Calu3 (cell line): Measurements from ENCODE around the gene MTR. TPM values are rescaled to one million over a fixed set of nuclear protein-coding genes. Genes with fewer than 3 reads are reported as not detected.

Experiments
- BruUV-seq: library from RNA; stranded (reverse); fragments of 400-500 nt; replicated peaks from 2 replicates; lab custom pipeline; 2021; lab: Mats Ljungman, UMichigan
- CTCF ChIA-PET: fragments of 300-600 bp; sonication (Branson Sonifier 250); formaldehyde crosslinking; loops from one replicate; lab custom pipeline; 2022; ENCODE audit warnings: antibody characterized with exemption; lab: Charles Lee
- DNase-seq: peaks from one replicate; pipeline ENCODE4 v3.0.0; 2022
- H3K27ac Mint-ChIP-seq: one replicate; pipeline ENCODE4 v1.8.0; 2022; ENCODE audit warnings: mixed read lengths; ENCODE audit not compliant: unreplicated experiment
- H3K27me3 Mint-ChIP-seq: one replicate; pipeline ENCODE4 v1.8.0; 2022; ENCODE audit warnings: mixed read lengths; ENCODE audit not compliant: unreplicated experiment
- H3K36me3 Mint-ChIP-seq: one replicate; pipeline ENCODE4 v1.8.0; 2022; ENCODE audit warnings: mild to moderate bottlenecking, moderate library complexity, mixed read lengths; ENCODE audit not compliant: insufficient read depth, unreplicated experiment
- H3K4me1 Mint-ChIP-seq: one replicate; pipeline ENCODE4 v1.8.0; 2022; ENCODE audit warnings: mild to moderate bottlenecking, low read depth, mixed read lengths; ENCODE audit not compliant: unreplicated experiment
- H3K4me3 Mint-ChIP-seq: one replicate; pipeline ENCODE4 v1.8.0; 2022; ENCODE audit warnings: mild to moderate bottlenecking, low read depth, moderate library complexity, mixed read lengths; ENCODE audit not compliant: unreplicated experiment
- H3K9me3 Mint-ChIP-seq: one replicate; pipeline ENCODE4 v1.8.0; 2022; ENCODE audit warnings: low read depth, mixed read lengths; ENCODE audit not compliant: unreplicated experiment
- CTCF ChIP-seq: fragments of 200-600 bp; IDR thresholded peaks from one replicate; pipeline ENCODE4 v1.8.0; 2022; ENCODE audit warnings: antibody characterized with exemption; ENCODE audit not compliant: unreplicated experiment
- intact Hi-C: fragments of 100-400 bp; cut with micrococcal nuclease; formaldehyde crosslinking; loops from one replicate; pipeline ENCODE4 v1.10.0; 2022; ENCODE audit not compliant: unreplicated experiment
- total RNA-seq: library from RNA; stranded (reverse); gene quantifications from 2 replicates; pipeline ENCODE4 v1.2.3, GENCODE V29; 2022

Gene MTR
- total RNA-seq, 1 experiment from 2014 or later: 37.0 TPM

GRCh38 chr1:236893626-236894545 lies 98.8 kb downstream of the MTR start:
- H3K36me3 Mint-ChIP-seq: peaks cover 24% of the 10 kb centered on the region
- TF ChIP-seq CTCF: no peak
- no peak overlapping the region for H3K27ac Mint-ChIP-seq
- CTCF ChIA-PET: interaction anchor here (0.7 kb wide), 1 partner anchor 1133 kb away, joined by 4 read pairs; no protein-coding TSS in a partner anchor
- BruUV-seq: no TSS peak
- H3K4me3 Mint-ChIP-seq: no peak overlapping the region
- H3K9me3 Mint-ChIP-seq: no peaks in the 10 kb centered on the region
- intact Hi-C loops: no loop called here
- no peaks in the 10 kb centered on the region for H3K27me3 Mint-ChIP-seq
- H3K4me1 Mint-ChIP-seq: no peaks in the 10 kb centered on the region
- no peak for DNase-seq

- no peak overlapping the region for H3K4me3 Mint-ChIP-seq
- peaks cover 3% of the 10 kb centered on the region for H3K9me3 Mint-ChIP-seq
- intact Hi-C loops: no loop called here
- peaks cover 24% of the 10 kb centered on the region for H3K36me3 Mint-ChIP-seq
- H3K27ac Mint-ChIP-seq: no peak overlapping the region
- TF ChIP-seq CTCF: no peak
- CTCF ChIA-PET: interaction anchor here (1.4 kb wide), 2 partner anchors 10 to 264 kb away, joined by 3 read pairs; no protein-coding TSS in a partner anchor
- no peaks in the 10 kb centered on the region for H3K27me3 Mint-ChIP-seq
- DNase-seq: no peak
- no peaks in the 10 kb centered on the region for H3K4me1 Mint-ChIP-seq
- no TSS peak for BruUV-seq
Observed at GRCh38 chr1:236895665-236896387, 100.7 kb downstream of the MTR start.

GRCh38 chr1:236896716-236897115 lies 101.6 kb downstream of the MTR start:
- intact Hi-C loops: no loop called here
- CTCF ChIA-PET: interaction anchor here (1.4 kb wide), 1 partner anchor 9 kb away, joined by 3 read pairs; no protein-coding TSS in a partner anchor
- Mint-ChIP-seq H3K4me3 (no peak overlapping the region), H3K27ac (no peak overlapping the region), H3K9me3 (peaks cover 7% of the 10 kb centered on the region), H3K36me3 (peaks cover 17% of the 10 kb centered on the region), H3K27me3 (no peaks in the 10 kb centered on the region), H3K4me1 (no peaks in the 10 kb centered on the region)
- no peak for DNase-seq
- TF ChIP-seq CTCF: no peak
- BruUV-seq: no TSS peak

GRCh38 chr1:236904892-236905741 lies 110.0 kb downstream of the MTR start:
- no peak for TF ChIP-seq CTCF
- no peak overlapping the region for H3K27ac Mint-ChIP-seq
- peaks cover 15% of the 10 kb centered on the region for H3K9me3 Mint-ChIP-seq
- no peaks in the 10 kb centered on the region for H3K27me3 Mint-ChIP-seq
- no TSS peak for BruUV-seq
- intact Hi-C loops: no loop called here
- CTCF ChIA-PET: interaction anchor here (0.7 kb wide), 1 partner anchor 740 kb away, joined by 3 read pairs; no protein-coding TSS in a partner anchor
- no peaks in the 10 kb centered on the region for H3K4me1 Mint-ChIP-seq
- H3K36me3 Mint-ChIP-seq: no peaks in the 10 kb centered on the region
- H3K4me3 Mint-ChIP-seq: no peak overlapping the region
- DNase-seq: no peak
